GM12865 (cell line): Measurements from ENCODE around the gene MFAP2.

Source experiments
- DNase-seq: peaks from one replicate; pipeline ENCODE4 v3.0.0; 2010; ENCODE audit warnings: low read depth
- H3K4me3 ChIP-seq: 2 replicates; pipeline ENCODE4 v1.5.1; 2011; ENCODE audit warnings: mild to moderate bottlenecking, low read depth, low read length, control low read depth
- TF ChIP-seq, protein P1 (sequence below): IDR thresholded peaks from 2 replicates; pipeline ENCODE4 v1.5.1; 2011; ENCODE audit warnings: low read length, control low read depth, low read depth, inconsistent platforms; ENCODE audit not compliant: insufficient read depth; ENCODE audit errors: missing control alignments

The MFAP2 gene

DNA sequence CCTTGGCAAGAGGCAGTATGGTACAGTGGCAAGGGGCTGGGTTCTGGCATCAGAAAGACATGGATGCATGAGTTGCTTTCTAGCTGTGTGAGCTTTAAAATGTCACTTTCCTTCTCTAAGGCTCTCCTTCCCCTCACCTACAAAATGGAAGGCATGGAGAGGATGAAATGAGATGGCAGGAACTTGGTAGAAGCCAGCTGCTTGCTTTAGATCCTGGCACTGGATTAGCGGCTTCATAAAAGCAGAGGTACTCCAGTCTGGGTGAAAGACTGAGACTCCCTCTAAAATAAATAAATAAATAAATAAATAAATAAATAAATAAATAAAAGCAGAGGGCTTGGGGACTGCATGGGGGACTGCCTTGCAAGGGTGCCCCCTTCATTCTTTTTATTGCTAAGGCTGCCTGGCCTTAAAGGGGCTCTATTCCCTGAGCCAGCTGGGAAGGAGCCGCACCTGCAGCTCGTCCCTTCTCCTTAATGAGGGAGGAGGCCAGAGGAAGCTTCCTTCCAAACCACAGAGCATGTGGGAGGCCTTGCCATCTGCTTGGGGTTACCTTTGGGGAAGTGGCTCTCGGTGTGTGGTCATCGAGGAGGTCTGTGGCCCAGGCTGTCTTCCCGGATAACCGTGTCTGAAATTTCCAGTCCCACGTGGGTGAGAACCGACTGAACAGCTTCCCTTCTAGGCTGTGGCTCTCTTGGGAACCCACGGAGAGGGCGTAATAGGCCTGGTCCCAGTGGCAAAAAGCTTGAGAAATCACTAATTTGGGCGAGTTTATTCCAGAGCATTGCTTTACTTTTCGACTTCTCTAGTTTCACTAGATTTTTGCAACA, 33.3 kb upstream of the MFAP2 start:
- peak; percentile 35 for DNase-seq
- no peak overlapping the region for H3K4me3 ChIP-seq
- TF ChIP-seq, protein P1, sequence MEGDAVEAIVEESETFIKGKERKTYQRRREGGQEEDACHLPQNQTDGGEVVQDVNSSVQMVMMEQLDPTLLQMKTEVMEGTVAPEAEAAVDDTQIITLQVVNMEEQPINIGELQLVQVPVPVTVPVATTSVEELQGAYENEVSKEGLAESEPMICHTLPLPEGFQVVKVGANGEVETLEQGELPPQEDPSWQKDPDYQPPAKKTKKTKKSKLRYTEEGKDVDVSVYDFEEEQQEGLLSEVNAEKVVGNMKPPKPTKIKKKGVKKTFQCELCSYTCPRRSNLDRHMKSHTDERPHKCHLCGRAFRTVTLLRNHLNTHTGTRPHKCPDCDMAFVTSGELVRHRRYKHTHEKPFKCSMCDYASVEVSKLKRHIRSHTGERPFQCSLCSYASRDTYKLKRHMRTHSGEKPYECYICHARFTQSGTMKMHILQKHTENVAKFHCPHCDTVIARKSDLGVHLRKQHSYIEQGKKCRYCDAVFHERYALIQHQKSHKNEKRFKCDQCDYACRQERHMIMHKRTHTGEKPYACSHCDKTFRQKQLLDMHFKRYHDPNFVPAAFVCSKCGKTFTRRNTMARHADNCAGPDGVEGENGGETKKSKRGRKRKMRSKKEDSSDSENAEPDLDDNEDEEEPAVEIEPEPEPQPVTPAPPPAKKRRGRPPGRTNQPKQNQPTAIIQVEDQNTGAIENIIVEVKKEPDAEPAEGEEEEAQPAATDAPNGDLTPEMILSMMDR, result no peak

- H3K4me3 ChIP-seq, result no peak overlapping the region
- DNase-seq, result no peak
Measured at GRCh38 chr1:17012775-17013490, 32.5 kb upstream of the MFAP2 start.

DNA sequence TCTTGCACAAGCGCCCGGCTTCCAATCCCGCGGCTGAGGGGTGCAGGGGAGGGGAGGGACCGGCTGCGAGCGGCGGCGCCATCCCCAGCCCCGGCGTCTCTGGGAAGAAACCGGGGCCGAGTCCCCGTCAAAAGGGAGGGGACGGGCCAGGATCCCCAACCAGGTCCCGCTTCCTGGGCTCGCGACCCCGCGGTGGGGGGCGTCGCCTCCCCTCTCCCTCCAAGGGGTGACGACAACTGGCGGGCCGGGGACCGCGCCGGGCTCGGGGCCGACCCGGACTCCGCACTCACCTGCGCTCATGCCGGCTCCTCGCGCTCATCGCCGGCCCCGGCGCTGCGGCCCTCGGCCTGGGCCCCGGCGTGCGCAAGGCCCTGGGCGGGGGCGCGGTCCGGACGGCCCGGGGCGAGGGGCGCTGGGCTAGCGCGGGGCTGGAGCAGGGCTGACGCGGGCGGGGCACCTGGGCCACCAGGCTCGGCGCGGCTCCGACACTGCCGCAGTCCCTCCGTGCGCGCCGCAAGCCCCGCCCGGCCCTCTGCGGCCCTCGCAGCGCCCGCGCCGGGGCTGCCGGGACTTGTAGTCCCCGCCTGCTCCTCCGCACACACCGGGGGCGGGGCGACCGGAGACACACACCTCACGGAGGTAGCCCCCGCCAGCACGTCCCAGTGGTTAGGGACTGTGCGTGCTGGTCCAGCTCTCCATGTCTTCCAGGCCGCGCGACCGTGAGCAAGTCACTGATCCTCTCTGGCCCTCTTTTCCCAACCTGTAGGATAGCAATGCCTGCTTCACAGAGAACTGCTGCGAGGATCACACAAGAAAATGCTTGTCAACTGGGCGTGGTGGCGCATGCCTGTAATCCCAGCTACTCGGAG, 31.3 kb upstream of the MFAP2 start, which contains the start of gene ATP13A2:
TSS of gene ATP13A2 (minus strand) at position 490 of the 869 bp plus-strand sequence. CDS start at position 300, 190 bp downstream.
- TF ChIP-seq, protein P1, result no peak
- peak within 1 kb of the TSS; percentile 61 for H3K4me3 ChIP-seq
- peak; percentile 91 for DNase-seq

More at GRCh38 chr1:17012775-17013490, 32.5 kb upstream of the MFAP2 start:
- TF ChIP-seq, protein P1, result no peak

DNA sequence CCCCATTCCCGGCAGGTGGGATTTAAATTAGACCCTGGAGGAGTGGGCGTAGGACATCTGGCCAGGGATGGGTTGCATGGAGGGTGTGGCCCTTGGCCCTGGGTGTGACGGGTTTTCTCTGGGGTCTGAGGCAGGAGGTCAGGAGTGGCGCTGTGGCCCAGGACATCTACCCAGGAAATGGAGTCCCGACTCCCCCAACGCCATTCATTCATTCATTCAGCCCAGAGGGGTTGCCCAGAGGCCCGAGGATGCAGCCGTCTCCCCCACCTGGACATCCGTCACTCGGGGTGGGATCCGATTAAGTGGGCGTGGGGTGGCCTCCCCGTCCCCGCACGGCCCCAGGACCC, 30.6 kb upstream of the MFAP2 start:
- TF ChIP-seq, protein P1, result no peak
- peak; percentile 9 for DNase-seq
- H3K4me3 ChIP-seq, result peak overlapping the region; percentile 61

GRCh38 chr1:17009706-17010105, 29.3 kb upstream of the MFAP2 start:
- TF ChIP-seq, protein P1, result no peak
- no peak overlapping the region for H3K4me3 ChIP-seq
- peak; percentile 20 for DNase-seq

GRCh38 chr1:17008208-17008855, 27.9 kb upstream of the MFAP2 start:
- no peak overlapping the region for H3K4me3 ChIP-seq
- TF ChIP-seq, protein P1, result no peak
- no peak for DNase-seq
